Brain microvascular endothelial cell (primary cell): ENCODE measurements around the gene CCDC93.

Experiments used
- DNase-seq: peaks from one replicate; pipeline ENCODE4 v3.0.0-alpha.2; 2020
- H3K27ac ChIP-seq: fragments of 250-450 bp; sonication (Bioruptor Pico); 2 replicates; pipeline ENCODE4 v1.5.1; 2020; ENCODE audit warnings: mild to moderate bottlenecking, moderate library complexity
- H3K27me3 ChIP-seq: fragments of 250-450 bp; sonication (Bioruptor Pico); replicated peaks from 2 replicates; pipeline ENCODE4 v1.5.1; 2020; ENCODE audit warnings: mild to moderate bottlenecking
- H3K36me3 ChIP-seq: fragments of 250-450 bp; sonication (Bioruptor Pico); replicated peaks from 2 replicates; pipeline ENCODE4 v1.5.1; 2020; ENCODE audit warnings: mild to moderate bottlenecking
- H3K4me3 ChIP-seq: 2 replicates; pipeline ENCODE4 v1.5.1; 2011; ENCODE audit warnings: low read depth, mild to moderate bottlenecking, control low read depth, low read length, moderate library complexity
- in situ Hi-C: cut with HindIII; loops from 2 replicates; pipeline ENCODE4 v1.10.0; 2017; ENCODE audit warnings: low sequenced_read_pairs, low pct_ligation_motif_present
- TF ChIP-seq, protein P1 (sequence below): IDR thresholded peaks from 2 replicates; pipeline ENCODE4 v1.5.1; 2011; ENCODE audit warnings: low read depth, mild to moderate bottlenecking, moderate library complexity, low read length, control low read depth, inconsistent platforms; ENCODE audit errors: missing control alignments

Gene CCDC93

DNA sequence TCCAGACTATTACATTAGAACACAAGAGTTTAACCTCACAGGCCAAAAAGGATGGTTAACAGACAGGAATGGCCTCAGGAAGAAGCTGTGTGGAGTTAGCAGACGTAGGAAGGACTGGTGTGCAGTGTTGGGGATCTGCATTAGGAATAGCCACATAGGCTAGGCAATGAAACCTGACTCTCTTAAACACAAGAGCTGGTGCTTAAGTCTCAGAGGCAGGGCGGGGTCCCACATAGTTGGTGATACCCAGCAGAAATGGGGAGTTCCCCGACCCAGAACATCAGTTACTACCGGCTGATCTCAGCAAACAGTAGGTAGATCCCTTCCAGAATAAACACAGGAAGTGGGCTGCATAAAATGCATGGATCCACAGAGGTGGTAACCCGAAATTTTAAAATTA is 64.1 kb downstream of the CCDC93 start:
- Histone ChIP-seq H3K27me3 (no peaks in the 10 kb centered on the region), H3K36me3 (peaks cover 69% of the 10 kb centered on the region), H3K4me3 (no peak overlapping the region), H3K27ac (no peak overlapping the region)
- TF ChIP-seq, protein P1, sequence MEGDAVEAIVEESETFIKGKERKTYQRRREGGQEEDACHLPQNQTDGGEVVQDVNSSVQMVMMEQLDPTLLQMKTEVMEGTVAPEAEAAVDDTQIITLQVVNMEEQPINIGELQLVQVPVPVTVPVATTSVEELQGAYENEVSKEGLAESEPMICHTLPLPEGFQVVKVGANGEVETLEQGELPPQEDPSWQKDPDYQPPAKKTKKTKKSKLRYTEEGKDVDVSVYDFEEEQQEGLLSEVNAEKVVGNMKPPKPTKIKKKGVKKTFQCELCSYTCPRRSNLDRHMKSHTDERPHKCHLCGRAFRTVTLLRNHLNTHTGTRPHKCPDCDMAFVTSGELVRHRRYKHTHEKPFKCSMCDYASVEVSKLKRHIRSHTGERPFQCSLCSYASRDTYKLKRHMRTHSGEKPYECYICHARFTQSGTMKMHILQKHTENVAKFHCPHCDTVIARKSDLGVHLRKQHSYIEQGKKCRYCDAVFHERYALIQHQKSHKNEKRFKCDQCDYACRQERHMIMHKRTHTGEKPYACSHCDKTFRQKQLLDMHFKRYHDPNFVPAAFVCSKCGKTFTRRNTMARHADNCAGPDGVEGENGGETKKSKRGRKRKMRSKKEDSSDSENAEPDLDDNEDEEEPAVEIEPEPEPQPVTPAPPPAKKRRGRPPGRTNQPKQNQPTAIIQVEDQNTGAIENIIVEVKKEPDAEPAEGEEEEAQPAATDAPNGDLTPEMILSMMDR: no peak
- no peak for DNase-seq
- in situ Hi-C loops: no loop called here

DNA sequence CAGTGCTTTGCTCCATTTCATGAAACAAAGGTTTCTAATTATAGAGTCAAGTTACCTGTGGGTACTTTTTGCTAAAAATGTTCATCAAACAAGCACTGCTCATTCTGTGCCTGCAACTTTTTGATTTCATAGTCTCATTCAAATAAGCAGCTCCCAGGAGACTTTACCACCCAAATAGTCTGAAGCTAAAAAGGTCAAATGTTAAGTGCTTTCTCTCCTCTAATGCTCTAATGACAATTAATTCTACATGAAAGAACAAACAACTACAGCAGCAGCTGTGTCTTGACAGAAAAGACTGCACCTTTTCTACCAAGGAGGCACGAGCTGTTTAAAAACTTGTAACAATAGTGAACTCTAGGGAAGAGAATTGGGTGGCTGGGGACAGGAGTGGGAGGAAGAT is 65.3 kb downstream of the CCDC93 start:
- Histone ChIP-seq H3K36me3 (peaks cover 72% of the 10 kb centered on the region), H3K27ac (no peak overlapping the region), H3K4me3 (no peak overlapping the region), H3K27me3 (no peaks in the 10 kb centered on the region)
- no peak for DNase-seq
- TF ChIP-seq, protein P1: no peak
- in situ Hi-C loops: no loop called here

DNA sequence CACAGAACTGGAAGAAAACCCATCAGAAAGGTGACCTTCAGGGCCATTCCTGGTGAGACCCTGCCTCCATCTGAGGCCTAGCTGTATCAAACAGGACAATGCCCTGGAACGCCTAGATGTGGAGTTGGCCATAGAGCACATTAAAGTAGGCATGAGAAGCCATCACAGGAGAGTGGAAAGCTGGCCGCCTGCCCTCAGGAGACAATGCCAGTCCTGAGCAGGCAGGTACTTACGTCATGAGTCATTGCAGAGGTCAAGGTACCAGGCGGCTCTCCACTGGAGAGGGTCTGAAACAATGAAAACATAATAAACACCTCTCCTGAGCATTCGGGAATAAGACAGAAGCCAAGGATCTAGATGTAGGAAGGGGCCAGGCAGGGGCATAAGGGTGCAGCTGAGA is 68.6 kb downstream of the CCDC93 start:
- H3K36me3 ChIP-seq: peaks cover 65% of the 10 kb centered on the region
- no peak overlapping the region for H3K4me3 ChIP-seq
- no peak overlapping the region for H3K27ac ChIP-seq
- DNase-seq: no peak
- in situ Hi-C loops: no loop called here
- H3K27me3 ChIP-seq: no peaks in the 10 kb centered on the region
- TF ChIP-seq, protein P1: no peak

DNA sequence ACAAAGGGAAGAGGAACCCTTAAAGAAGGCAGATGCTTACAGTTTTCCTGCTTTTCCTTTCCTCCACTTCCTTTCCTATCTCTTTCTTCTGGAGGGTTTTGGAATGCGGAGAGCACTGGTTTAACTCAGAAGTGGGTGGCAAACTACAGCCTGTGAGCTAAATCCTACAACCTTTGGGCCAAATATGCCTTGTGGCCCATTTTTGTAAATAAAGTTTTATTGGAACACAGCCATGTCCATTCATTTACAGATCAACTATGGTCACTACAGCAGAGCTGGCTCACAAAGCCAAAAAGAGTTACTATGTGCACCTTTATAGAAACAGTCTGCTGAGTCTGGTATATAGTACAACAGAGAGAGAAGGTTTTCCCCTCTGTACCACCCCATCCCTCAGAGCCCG is 69.1 kb downstream of the CCDC93 start:
- TF ChIP-seq, protein P1: no peak
- Histone ChIP-seq H3K36me3 (peaks cover 67% of the 10 kb centered on the region), H3K4me3 (no peak overlapping the region), H3K27ac (no peak overlapping the region), H3K27me3 (no peaks in the 10 kb centered on the region)
- no peak for DNase-seq
- in situ Hi-C loops: no loop called here

DNA sequence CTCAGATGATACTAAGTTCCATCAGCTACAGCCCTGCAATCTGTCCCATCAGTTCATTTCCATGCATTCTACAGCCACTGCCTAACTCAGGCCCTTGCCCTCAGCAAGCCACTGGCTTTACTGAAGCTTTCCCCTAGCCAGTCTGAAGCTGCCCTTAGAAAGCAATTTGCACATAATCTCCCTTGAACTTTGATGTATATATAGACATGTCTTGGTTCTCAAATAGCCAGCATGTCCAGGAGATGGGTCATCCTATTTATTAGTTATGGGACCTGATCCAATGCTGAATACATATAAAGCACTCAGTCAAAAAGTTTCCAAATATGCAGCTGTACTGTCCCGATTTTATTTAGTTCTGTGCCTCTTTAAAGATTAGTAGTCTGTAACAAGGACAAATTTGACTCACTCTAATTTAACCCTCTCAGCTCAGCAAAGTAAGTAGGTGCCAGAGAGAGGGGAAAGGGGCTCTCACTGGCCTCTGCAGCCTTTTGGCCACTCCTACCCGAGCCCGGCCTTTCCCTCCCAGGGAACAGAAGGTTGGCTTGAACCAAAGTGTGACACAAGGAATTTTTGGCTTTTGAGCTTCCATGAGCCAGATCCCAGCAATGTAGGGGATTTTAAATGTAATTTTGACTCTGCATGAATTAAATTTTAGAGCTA is 70.7 kb downstream of the CCDC93 start:
- in situ Hi-C loops: no loop called here
- DNase-seq: no peak

More for the DNA sequence above, 70.7 kb downstream of the CCDC93 start:
- H3K36me3 ChIP-seq: peaks cover 70% of the 10 kb centered on the region
- TF ChIP-seq, protein P1: no peak
- H3K27me3 ChIP-seq: no peaks in the 10 kb centered on the region
- no peak overlapping the region for H3K27ac ChIP-seq
- no peak overlapping the region for H3K4me3 ChIP-seq
